IPS DF 4.7 (cell line): Measurements from ENCODE around the gene KRTAP20-4.

Experiments used
- DNase-seq: peaks from one replicate; pipeline ENCODE4 v3.0.0-alpha.2; 2013; ENCODE audit warnings: low spot score; ENCODE audit errors: extremely low read depth

The KRTAP20-4 gene

DNA sequence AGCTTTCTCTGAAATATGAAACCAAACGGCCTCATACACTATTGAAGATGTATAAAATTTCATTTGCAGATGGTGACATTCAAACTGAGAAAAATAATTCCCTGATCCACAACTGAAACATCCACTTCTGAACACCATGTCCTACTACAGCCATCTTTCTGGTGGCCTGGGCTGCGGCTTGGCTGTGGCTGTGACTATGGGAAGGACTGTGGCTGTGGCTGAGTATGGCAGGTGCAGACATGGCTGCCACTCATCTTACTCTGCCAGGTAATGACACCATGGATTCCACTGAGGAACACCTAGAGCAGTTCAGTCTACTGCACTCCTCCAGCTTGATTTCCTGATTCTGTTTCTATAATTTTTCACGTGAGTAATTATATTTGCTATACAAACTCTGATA is at the start of gene KRTAP20-4:
KRTAP20-4 (plus strand) TSS at position 106 of the 400 bp plus-strand sequence.
- DNase-seq: no peak

DNA sequence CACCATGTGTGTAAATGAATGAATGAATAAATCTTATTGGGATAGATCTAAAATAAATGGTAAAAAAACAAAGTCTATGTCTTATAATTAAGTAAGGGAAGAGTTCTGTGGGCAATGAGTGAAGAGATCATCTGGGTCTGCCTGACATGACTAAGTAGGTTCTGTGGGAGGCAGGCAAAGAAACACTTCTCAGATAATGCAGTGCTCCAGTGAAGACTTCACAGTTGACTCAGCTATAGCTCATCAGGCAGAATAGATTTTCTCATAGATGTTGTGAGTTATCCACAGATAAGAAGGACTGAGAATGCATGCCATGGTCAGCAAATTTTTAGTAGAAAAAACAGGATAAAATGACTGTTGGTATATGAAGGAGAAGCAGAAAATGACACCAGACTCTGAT is 42.7 kb upstream of the KRTAP20-4 start:
- DNase-seq: no peak

DNA sequence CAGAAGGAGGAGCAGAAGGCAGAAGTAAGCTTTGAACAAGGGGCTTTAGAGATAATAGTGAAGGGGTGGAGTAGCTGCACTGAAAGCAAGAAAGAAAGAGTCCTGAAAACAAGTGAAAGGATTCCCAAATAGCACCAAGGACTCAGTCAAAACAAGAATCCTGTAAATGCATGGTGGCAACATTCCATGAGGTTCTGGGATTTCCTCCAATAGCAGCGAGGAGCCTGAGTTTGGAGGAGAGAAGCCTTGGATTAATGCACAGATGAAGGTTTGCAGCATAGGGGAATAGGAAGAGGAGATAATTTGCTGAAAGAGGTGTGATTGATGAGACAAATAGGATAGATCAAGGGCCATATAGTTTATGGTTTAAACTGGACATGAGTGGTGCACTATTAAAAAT is 41.1 kb upstream of the KRTAP20-4 start:
- DNase-seq: no peak

DNA sequence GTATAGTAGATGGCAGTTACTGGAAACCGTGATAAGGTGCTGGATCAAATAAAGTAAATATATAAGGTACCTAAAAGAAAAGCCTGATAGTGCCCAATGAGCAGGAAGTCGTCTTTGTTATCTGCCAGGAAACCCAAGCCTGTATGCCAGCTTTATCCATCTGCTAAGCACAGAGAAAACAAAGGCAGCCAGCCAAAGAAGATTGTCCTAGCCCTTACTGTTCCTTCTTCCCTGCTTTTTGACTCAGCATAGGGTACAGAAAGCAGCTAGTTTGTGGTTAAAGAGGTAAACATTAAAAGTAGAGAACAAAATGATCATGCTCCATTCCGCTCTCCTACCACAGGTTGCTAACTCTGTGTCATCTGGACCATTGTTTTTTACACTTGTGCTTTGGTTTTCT is 40.3 kb upstream of the KRTAP20-4 start:
- no peak for DNase-seq

DNA sequence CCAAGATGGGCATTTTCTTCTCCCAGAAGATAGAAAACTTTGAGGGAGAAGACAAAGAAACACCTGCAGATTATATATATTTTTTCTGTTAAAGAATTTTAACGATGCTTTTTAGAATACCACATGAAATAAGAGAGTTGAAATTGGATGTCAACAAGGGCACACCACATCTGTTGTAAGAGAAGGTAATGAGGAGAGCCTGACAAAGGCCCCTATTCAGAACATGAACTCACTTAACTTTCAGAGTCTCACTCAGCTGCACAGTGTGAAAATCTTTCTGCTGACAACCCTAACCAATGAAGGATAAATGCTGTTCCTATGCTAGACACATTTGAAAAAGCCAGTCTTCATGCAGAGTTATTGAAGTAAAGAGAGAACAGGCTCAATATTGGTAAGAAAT is 37.6 kb upstream of the KRTAP20-4 start:
- DNase-seq: no peak

DNA sequence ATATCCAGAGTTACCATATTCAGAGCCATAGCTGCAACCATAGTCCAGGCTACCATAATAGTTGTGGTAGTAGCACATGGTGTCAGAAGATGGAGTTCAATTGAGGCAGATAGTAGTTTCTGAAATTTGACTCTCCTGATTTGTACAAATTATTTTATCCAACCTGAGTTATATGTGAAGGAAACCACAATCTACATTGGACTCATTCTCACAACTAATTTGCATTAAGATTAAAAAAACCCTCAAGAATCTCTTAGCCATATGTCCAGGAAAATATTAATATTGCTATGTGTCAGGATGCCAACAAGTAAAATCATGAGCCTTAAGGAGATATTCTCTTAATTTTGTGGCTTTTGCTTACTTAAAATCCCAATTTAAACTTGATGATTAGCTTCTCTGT is 30.1 kb upstream of the KRTAP20-4 start, which contains the start of gene KRTAP22-2:
KRTAP22-2 (minus strand) TSS at position 101 of the 400 bp plus-strand sequence.
- no peak for DNase-seq

DNA sequence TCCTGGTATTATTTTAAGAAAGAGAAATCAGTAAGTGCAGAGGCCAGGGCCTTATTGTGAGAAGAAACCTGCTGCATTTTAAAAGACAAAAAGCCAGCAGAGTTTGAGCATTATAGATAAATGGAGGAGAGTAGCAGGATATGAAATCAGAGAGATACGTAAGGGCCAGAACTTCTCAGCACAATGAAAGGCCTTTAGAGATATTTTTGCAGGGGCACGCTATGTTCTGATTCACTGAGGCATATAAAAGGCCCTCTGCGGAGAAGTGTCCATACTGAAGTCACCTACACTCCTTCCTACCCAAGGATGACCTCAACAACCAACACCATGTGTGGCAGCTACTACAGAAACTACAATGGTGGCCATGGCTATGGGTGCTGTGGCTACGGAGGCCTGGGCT is 28.3 kb upstream of the KRTAP20-4 start, which contains the start of gene KRTAP6-3:
KRTAP6-3 (plus strand) TSS at position 301 of the 400 bp plus-strand sequence; CDS start at position 307, 6 bp downstream.
- no peak for DNase-seq

DNA sequence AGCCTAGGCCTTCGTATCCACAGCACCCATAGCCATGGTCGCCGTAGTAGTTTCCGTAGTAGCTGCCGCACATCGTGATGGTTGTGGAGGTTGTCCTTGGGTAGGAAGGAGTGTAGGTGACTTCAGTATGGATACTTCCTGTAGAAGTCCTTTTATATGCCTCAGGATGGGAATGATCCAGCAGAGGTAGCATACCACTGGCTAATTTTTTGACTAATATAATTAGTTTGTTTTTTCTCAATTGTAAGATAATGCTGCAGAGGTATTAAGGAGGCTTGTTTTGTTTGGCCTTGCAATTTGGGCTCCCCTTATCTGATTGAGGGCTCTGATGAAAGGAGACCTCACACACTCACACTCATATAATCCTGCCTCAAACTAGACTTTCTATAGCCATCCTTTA is 21.6 kb upstream of the KRTAP20-4 start, which contains the start of gene KRTAP6-2:
KRTAP6-2 (minus strand) TSS at position 101 of the 400 bp plus-strand sequence; CDS start at position 73, 28 bp downstream.
- DNase-seq: no peak

DNA sequence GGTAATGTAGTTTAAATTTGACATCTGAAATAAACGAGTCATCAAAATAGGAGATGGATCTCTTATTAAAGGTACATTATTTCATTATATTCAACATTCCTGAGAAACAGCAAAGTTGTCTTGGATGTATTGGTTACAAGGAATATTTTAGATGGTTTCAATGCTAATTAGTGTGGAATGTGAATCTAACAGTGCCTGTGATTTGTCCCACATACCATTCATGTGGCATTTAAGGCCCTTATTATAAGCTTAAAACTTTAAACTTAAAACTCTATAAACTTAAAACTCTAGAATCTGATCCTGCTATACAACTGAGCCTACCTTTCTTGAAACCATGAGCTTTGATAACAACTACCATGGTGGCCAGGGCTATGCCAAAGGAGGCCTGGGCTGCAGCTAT is 19.6 kb upstream of the KRTAP20-4 start, which contains the start of gene KRTAP22-1:
KRTAP22-1 (plus strand) TSS at position 301 of the 400 bp plus-strand sequence.
- no peak for DNase-seq

DNA sequence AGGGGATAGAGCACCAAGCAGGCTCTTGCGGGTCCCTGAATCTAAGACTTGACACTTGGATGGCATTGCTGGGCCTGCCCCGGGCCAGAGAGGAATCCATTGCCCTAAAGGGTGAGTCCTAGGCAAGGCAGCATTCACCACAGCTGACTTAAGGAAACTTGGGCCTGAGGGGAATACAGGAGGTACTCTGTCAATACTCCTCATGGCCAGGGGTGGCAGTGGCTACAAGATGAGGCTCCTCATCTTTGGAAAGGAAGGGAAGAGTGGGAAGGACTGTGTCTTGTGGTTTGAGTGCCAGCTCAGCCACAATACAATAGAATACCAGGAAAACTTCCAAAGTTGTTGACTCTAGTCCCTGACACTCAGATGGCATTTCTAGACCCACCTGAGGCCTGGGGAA is 14.5 kb upstream of the KRTAP20-4 start:
- peak; percentile 3 for DNase-seq

DNA sequence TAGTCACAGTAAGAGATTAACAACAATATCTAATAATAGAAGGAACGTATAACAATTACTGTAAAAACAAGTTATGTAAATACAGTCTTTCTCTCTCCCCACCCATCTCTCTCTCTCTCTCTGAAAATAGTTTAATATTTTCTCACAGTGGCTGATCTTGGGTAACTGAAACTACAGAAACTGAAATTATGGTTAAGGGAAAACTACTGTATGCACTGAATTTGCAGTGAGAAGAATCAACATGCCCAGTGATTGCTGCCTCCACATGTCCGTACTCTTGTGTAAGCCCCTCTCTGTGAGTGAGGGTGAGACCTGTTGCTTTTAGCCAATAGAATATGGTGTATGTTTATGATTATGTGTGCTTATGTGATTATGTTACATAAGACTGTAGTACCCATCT is 8.3 kb upstream of the KRTAP20-4 start:
- DNase-seq: no peak

DNA sequence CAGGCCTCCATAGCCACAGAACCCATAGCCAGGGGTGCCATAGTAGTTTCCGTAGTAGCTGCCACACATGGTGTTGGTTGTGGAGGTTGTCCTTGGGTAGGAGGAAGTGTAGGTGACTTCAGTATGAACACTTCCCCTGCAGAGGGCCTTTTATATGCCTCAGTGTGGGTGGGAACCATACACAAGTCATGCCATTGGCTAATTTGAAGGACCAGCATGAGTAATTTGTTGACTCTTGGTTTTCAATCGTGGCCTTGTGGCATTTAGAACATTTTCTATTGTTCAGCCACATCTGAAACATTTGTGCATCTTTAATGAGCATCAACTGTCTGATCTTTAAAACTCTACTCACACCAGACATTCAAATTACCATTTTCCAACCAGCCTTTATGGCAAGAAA is 6.6 kb upstream of the KRTAP20-4 start, which contains the start of gene KRTAP6-1:
KRTAP6-1 (minus strand) TSS at position 95 of the 400 bp plus-strand sequence; CDS start at position 69, 26 bp downstream.
- no peak for DNase-seq

DNA sequence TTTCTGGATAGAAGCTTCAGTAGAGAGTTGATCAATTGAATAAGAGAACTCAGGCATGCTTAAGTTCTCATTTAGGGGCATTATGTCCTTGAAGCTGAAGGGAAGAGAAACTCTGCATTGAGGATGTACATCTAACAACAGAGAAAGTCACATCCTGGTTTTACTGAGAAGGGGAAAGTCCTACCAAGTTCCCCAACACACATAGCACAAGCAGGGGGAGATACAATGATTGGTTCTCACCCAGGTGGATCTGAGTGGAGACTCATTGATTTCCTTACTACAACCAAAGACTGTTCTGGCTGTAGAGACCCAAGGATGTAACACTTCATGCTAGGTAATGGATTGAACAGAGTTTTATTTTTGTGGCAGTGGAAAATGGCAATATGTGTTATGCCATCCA is 5.2 kb upstream of the KRTAP20-4 start:
- DNase-seq: no peak

DNA sequence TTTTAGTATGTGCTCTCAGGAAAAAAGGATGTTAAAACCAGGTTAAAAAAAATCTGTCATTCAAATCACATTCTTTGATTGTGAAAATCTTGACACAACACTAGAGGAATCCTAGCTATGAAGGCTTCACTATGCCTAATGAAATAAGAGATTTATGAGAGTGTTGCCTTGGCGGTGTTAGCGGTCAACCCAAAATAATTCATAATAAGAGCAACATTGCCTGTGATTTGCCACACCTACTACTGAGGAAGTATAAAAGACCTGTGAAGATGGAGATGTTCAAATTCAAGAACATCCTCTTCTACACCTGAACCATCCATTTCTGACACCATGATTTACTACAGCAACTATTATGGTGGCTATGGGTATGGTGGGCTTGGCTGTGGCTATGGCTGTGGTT is 4.3 kb upstream of the KRTAP20-4 start, which contains the start of gene KRTAP20-1:
KRTAP20-1 (plus strand) TSS at position 301 of the 400 bp plus-strand sequence; CDS start at position 331, 30 bp downstream.
- no peak for DNase-seq

DNA sequence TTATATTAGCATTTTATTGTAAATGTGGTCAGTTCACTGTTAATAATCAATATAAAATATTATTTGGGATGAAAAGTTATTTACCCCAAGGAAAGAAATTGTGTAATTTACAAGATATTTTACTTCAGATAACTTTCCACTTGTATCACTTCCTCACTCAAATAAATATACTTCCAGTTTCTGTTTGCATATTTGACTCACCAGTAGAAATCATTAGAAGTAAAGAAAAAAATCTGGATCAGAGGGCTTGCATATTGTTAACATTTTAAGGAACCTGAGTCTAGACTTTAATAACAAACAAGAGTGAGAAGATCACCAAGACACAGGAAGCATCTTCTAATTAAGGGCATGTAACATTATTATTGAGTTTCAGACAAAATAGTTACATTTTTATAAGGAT is 347 bp upstream of the KRTAP20-4 start:
- no peak for DNase-seq

DNA sequence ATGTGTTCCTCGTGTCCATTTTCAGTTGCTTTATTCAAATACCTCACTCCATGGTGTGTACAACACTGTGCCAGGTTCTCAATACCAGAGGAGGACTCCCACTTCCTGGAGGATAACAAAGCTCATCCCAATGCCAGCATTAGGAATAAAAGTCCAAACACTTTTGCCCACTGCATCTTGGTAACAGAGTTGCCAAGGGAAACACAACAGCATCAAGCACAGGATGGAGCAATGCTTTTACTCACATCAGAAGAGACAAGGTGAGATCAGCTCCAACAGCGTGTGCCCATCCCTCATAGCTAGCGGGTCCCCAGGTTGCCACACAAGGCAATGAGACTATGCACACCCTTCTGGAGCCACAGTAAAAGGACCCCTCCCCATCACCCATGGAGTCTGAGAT is 2.9 kb downstream of the KRTAP20-4 start:
- no peak for DNase-seq

DNA sequence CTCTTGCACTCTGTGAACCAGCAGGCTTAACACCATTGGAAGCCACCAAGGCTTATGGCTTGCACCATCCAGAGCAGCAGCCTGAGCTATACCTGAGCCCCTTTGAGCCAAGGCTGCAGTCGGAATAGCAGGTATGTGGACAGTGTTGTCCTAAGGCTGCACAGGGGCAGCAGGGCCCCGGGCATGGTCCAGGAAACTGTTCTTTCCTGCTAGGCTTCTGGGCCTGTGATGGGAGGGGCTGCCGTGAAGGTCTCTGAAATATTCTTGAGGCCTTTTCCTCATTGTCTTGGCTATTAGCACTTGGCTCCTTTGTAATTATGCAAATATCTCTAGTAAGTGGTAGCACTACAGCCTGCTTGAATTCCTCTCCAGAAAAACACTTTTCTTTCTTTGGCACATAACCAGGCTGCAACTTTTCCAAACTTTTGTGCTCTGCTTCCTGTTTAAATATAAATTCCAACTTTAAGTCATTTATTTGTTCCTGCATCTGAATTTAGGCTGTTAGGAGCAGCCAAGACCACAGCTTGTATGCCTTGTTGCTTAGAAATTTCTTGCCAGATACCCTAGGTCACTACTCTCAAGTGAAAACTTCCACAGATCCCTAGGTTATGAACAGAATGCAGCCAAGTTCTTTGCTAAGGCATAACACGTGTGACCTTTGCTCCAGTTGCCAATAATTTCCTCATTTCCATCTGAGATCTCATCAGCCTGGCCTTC is 5.2 kb downstream of the KRTAP20-4 start:
- no peak for DNase-seq

DNA sequence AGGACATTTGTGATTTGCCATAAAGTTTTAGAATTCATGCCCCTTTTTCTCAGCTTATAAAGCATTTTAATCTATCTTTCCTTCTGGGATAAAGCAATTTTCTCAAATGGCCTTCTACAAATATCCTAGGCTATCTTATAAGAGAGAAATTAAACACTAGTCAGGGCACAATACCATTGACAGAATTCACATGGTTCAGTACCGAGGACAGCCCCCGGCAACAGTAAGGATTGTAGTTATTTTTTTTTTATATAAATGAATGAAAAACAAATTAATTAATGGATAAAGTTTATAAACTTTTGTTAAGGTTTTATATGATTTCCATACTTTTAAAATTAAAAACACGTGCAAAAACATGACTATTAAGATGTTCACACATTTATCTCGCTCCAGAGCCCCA is 7.7 kb downstream of the KRTAP20-4 start:
- DNase-seq: no peak

DNA sequence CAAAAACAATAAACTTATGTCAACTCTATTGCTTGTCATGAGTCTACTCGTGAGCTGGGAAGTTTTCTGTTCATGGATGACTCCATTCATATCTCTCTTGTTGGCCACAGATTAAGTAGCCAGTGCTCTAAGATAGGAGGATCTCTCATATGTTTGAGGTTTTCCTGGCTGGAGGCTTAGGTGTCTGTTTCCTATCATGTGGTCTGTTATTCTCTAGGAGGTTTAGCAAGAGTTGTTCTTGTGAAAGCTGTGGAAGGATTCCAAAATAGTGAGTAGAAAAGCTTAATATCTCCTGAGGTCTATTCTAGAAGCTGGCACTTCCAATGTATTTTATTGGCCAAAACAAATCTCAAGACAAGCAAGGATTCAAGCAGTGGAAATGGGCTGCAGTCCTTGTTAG is 8.8 kb downstream of the KRTAP20-4 start:
- no peak for DNase-seq

DNA sequence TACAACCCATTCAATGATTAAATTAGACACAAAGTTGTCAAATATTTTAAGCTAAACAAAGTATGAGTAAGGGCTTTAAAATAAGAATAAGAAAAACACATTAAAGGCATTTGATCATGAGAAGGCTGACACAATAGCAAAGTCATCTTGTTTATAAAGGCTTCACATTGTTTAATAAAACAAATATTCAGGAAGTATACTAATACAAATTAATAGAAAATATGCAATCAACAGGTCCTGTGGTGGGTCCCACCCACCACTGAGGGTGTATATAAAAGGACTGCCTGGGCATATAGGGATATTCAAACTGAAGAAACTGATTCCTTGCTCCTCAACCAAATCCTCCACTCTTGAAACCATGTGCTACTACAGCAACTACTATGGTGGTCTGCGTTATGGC is 14.5 kb downstream of the KRTAP20-4 start, which contains the start of gene KRTAP20-2:
KRTAP20-2 (plus strand) TSS at position 301 of the 400 bp plus-strand sequence; CDS start at position 359, 58 bp downstream.
- no peak for DNase-seq

DNA sequence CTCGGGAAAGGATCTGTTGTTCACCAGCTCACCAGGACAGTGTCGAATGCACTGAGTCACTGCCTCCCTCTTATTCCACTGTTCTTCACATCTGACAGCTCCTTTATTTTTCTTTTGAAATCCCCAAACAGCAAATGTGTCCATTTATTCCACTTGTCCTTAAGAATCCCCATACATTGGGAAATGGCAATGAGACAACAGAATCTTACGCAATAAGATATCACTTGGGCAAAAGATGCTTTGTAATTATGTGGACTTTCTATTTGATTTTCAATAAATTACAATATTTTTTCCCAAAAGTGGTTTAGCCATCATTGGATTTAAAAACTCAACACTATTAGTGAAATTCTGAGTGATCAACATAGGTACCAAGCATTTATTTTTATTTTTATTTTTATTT is 18.3 kb downstream of the KRTAP20-4 start:
- DNase-seq: no peak

DNA sequence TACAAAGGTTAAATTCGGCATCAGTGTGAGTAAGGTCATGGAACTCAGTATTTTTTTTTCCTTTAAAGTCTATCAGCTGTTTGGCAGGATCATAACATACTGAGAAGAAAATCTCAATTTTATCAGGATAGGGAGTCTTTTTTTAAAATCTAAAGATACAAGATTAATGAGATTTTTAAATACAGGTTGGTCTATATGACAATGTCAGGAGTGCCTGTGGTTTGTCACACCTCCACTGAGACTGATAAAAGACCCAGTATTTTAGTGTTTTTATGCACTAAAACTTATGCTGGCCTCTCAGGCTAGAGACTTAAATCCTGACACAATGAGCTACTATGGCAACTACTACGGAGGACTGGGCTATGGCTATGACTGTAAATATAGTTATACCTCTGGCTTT is 22.1 kb downstream of the KRTAP20-4 start, which contains the start of gene KRTAP20-3:
KRTAP20-3 (plus strand) TSS at position 301 of the 400 bp plus-strand sequence.
- DNase-seq: no peak
